Measurements from ENCODE around the gene MIPOL1.

MIPOL1 gene

DNA sequence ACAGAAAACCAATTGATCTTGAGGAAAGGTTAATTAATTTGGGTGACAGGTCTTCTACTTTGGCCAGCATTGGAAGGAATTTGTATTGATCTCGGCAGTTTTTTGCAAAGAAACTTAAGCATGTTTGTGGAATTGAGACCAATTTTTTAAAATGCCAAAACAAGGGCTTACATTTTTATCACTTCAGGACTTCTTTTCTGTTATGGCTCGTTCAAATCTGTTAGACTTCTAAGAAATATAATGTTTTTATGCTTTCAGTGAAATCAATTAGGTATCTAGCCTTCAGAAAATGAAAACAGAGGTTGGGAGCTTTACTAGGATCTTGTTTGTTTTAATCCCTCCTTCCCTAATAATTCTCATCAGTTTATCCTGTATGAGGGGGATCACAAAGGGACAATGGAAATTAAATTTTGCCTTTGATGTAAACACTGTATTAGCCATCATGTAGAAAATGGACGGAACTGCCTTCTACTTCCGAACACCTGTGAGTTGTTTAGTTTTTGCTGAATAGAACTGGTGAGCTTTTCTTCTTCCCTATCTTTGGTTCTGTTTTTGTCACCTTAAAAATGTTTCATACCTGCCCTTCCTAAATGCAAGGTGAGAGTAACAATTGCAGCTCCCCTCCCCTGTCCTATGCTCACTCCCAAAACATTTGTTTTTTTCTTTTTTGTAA, 389.5 kb downstream of the MIPOL1 start:
- DNase-seq (ENCODE audit: low read depth in 2 of 2): no peak

- no peak for DNase-seq (ENCODE audit: low read depth in 2 of 2)
These were observed 390.3 kb downstream of the MIPOL1 start for GRCh38 chr14:37587881-37588666.

- no peak for DNase-seq (ENCODE audit: low read depth in 2 of 2)
These were observed 390.9 kb downstream of the MIPOL1 start for GRCh38 chr14:37588667-37588955.

DNA sequence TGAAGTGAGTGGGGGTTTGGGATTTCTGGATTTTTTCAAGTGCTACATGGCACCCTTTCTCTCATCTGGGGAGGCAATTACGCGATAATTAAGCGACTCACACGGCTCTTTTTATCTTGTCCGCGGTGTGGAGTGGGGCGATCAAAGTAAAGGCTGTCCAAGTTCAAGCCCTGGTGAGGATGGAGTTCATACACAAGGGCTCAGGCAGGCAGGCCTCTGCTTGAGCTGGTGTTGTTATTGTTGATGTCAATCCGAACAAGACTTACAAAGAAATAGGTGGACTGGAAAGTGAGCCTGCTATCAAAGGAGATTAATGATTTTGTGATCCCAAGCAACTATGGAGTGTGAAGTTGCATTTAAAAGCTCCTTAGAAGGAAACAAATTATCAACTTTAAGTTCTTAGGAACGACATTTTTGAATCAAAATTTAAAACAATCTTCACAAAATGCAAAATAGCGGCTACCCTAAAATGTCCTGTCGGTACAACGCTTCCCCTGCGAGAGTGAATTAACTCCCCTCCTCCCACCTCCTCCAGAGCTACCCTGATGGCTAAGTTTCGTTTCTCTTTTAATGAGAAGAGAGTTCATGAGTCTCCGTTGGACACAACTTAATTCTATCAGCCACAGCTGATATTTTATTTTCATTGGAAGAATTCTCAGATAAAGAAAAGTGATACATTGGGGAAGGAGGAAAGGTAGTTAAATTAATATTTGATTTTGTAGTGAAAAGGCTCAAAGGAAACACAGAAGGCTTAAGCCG, 391.4 kb downstream of the MIPOL1 start:
- no peak for DNase-seq (ENCODE audit: low read depth in 2 of 2)

GRCh38 chr14:37589715-37590427, 392.1 kb downstream of the MIPOL1 start:
- DNase-seq (ENCODE audit: low read depth in 2 of 2): no peak

DNA sequence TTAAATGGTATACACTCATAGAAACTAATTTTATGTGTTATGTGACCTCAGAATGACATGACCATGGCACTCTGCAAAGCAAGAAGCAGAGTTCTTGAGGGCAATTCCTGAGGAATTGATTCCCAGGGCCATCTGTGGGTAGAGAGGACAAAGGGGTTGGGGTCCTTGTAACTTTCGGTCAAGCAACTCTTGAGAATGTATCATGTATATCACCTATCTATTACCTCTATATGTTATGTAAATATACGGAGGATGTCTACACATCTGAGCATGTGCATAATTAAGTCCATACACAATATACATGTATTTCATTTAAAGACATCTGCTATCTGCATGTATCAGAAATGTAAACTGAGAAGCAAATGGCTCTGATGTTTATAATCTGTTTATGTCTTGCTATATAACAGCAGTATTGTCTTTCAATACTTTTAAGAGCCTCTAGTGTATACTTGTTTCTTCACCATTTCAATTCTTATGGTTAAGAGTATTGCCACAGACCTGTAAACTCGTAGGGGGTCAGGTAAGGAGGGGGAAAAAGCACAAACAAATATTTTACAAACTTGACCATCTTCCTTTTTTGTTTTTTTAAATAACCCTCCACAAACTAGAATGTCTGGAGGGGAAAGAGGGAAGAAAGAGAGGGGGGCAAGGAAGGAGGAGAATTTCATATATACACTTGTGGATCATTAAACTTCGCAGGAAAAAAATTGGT, 392.8 kb downstream of the MIPOL1 start:
- no peak for DNase-seq (ENCODE audit: low read depth in 2 of 2)

- DNase-seq (ENCODE audit: low read depth in 2 of 2): no peak
These were observed 393.7 kb downstream of the MIPOL1 start for GRCh38 chr14:37591311-37591940.

DNA sequence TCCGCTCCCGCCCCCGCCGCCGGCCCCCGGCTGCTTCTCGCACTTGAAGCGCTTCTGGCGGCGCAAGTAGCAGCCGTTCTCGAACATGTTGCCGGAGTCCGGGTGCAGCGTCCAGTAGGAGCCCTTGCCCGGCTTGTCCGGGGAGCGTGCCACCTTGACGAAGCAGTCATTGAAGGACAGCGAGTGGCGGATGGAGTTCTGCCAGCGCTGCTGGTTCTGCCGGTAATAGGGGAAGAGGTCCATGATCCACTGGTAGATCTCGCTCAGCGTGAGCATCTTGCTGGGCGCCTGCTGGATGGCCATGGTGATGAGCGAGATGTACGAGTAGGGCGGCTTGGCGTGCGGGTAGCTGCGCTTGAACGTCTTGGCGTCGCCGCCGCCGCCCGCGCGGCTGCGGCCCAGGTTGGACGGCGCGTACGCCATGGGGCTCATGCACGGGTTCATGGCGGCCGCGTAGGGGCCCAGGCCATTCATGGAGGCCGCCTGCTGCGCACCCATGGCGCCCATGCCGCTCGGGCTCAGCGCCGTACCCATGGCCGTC, 394.3 kb downstream of the MIPOL1 start:
- DNase-seq (ENCODE audit: low read depth in 2 of 2): no peak

DNA sequence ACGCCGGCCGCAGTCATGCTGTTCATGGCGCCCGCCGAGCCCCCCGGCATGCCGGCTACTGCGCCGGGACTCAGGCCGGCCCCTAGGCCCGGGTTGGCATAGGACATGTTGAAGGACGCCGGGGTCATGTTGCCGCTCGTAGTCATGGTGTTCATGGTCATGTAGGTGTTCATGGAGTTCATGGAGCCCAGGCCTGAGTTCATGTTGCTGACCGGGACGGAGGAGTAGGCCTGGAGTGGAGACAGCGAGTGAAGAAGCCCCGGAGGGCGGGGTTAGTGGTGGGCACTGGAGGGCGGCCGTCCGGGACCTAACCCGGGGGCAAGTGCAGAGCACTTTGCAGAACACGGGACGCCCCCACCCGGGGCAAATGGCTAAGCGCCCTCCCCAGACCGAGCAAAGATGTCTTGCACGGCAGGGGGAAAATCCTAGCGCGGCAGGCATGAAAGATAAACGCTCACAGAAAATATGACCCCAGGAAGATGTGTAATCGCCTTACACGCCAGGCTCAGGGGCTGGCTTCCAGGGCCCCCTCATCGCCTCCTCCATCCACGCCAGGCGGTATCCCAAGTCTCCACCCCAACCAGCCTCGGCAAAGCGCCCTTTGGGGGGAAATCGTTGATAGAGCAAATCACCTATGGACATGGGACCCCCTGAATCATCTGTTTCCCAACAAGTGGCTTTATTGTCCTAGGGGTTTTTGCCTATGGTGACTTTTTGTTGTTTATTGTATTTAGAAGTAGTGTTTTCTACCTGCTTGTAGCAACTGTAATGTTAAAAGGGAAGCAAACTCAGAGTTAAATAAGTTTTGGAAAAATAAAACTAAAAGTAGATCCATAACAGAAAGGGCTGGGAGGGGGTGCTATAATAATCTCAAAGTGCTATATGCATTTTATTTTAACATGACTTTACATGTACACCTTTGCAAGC, 395.0 kb downstream of the MIPOL1 start:
- no peak for DNase-seq (ENCODE audit: low read depth in 2 of 2)

DNA sequence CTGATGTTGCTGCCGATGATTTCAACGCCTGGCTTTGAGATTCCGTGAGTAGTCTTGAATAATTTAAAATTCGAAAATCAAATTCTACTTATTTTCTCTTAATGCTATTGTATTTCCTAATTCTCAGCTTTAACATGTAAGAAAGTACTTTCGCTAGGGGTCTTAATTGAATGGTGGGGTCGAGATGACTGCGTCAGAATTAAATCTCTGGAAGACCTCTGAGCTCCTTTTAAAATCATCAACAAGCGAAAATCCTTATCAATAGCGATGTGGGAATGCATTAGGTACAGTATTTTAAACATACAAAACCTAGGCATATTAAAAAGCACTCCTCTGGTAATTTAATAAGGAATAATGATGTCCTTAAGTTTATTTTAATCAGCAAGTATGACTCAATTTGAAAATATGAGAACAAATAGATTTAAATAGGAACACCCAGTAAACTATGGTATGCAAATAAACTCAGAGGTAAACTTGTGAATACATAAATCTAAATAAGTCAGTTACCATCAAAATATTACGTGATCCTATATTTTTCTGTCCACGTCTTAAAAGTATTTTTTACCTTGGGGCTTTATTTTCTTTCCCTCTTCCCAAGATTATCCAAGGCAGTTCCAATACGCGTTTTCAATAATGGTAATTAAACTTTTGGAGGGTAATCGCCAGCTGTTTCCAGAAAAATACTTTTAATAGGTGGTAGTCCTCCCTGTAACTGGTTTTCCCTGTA, 395.9 kb downstream of the MIPOL1 start:
- no peak for DNase-seq (ENCODE audit: low read depth in 2 of 2)

GRCh38 chr14:37594238-37594970, 396.7 kb downstream of the MIPOL1 start:
- no peak for DNase-seq (ENCODE audit: low read depth in 2 of 2)

- no peak for DNase-seq (ENCODE audit: low read depth in 2 of 2)
These were observed 397.5 kb downstream of the MIPOL1 start, which contains the start of the genes FOXA1 and TTC6 for GRCh38 chr14:37594971-37595808. Gene FOXA1 (minus strand): TSS chr14:37595249. CDS start chr14:37594972, 277 bp downstream. Gene TTC6 (plus strand): TSS chr14:37595629. CDS start chr14:37622065, 26,436 bp downstream.

DNA sequence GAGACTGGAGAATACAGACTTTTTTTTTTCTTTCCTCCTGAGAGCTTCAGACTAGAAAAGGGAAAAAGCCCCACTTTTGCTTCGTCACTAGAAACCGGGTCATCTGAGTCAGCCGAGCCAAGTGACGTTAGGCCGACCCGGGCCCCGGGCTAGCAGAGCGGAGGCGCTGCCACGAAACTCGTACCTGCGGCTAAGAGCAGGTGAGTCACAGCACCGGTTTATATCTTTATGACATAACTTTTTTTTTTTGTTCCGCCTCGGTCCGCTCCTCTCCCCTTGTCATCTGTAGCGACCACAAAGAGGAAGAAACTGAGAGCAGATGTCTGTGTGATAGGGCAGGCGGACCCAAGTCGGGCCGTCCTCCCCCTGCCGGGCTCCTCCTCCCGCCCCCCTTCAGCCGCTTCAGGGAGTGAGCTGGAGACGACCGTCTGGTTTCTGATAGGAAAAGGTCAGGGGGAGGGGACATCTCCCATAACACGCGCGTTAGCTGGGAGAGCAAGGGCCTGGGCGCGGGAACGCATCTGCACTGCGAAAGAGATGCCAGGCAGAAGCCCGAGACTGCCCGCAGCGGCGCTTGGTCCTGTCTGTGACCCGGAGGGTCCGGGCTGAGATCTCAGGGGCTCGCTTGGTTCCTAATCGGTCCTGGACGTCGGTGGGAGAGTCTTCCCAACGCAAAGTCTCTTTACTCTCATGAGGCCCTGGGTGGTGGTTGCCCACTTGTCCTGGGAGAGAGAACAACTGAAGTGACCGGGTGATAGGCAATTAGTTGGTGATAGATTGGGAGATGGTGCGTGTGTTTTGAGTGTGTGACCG, 398.3 kb downstream of the MIPOL1 start:
- DNase-seq (ENCODE audit: low read depth in 2 of 2): peak; percentile 34 to 52

DNA sequence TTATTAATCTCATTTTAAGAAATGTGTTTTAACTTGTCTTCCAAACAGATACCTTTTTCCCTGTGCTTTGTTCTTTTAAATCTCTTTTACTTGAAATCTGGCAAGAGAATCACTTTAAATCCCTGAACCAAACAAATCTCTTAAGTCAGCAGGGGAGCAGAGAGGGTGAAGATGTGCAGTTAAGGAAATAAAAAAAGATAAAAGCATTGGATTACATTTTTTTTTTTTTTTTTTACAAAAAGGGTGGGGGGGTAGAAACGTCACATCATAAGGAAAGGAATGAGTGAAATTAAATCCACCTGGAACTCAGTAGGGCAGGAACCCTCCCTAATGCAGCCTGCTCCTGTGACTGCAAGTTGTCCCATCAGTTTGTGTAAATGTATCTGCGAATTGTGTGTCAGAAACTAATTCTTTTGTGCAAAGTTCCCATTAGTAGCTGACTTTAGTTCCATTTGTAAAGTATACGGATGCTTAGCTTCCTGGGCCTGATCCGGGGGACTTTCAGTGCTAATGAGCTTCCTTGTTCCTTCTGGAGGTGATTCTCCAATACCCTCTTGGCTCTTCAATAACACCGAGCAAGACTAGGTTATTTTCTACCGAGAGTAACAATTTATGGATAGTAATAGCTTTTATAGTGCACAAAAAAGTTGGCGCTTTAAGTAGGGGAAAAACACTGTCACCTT, 399.2 kb downstream of the MIPOL1 start:
- no peak for DNase-seq (ENCODE audit: low read depth in 2 of 2)

DNA sequence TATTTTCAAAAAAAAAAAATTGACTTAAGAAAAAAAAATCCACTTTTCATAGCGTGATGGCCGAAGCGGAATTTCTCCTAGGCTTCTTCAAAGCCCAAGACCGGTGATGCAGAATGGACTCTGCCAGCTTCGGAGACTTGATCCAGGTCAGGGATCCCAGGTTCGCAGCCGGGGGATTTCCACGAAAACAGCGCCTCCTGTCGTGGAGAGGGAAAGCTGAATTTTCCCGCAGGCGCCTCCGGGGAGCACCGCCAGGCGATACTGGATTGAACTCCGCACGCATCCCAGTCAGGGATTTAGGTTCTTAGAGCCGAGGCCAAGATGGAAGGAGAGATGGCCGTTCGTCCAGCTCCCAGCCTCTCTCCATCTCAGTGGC, 399.8 kb downstream of the MIPOL1 start:
- DNase-seq (ENCODE audit: low read depth in 2 of 2): no peak
